HUES6 (cell line): ENCODE data around the gene DYNC1I2.
A peak's percentile ranks its signal among the peaks of the same experiment; 100 is the strongest.

Experiments
- H3K27ac ChIP-seq: 2 replicates; pipeline ENCODE4 v1.7.0; 2013; ENCODE audit warnings: low read depth, mild to moderate bottlenecking, low read length, inconsistent platforms
- H3K27me3 ChIP-seq: 2 replicates; pipeline ENCODE4 v1.6.1; 2013; ENCODE audit warnings: low read length; ENCODE audit not compliant: control insufficient read depth, insufficient read depth
- H3K36me3 ChIP-seq: 2 replicates; pipeline ENCODE4 v1.6.1; 2013; ENCODE audit warnings: low read length; ENCODE audit not compliant: control insufficient read depth, insufficient read depth
- H3K4me1 ChIP-seq: 2 replicates; pipeline ENCODE4 v1.6.1; 2013; ENCODE audit warnings: low read length; ENCODE audit not compliant: control insufficient read depth, insufficient read depth
- H3K4me3 ChIP-seq: 2 replicates; pipeline ENCODE4 v1.5.1; 2013; ENCODE audit warnings: low read depth, low read length
- H3K9ac ChIP-seq: one replicate; pipeline ENCODE4 v1.6.1; 2013; ENCODE audit warnings: mild to moderate bottlenecking, low read length
- H3K9me3 ChIP-seq: 2 replicates; pipeline ENCODE4 v1.6.1; 2013; ENCODE audit warnings: low read depth, low read length; ENCODE audit not compliant: control insufficient read depth, insufficient read depth

The DYNC1I2 gene

DNA sequence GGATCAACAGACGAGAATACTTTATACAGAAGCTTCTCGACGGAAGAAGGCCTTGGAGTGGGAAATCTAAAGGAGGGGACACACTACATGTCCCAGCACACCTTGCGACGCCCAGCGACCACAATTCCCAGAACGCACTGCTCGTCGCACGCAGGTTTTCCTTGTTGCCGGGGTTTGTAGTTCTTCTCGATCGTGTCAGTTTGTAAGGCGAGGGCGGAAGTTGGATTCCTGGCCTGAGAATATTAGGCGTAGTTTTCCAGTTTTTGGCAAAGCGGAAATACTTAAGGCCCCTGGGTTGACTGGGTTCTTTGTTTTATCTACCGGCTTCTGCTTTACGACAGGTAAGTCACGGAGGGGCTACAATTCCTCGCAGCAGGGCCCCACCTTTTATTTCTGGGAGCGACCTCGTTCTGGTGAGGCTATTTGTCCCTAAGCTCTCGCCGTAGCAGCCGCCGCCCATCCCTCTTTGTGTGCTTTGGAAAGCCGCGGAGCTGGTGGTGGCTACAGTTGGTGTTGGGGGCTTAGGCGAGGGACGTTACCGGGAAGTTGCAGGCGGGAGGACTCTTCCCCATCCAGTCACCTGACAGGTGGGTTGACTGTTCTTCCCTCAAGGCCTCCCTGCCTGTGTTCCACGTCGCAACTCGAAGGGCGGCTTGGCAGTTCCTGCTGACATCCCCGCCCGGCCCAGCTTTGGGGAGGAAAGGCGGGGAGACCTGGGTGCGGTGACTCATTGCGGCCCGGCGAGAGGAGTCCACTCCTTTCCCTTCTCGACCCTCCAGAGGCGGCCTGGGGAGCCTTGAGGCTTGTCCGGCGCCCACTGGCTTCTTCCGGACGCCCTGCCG, at the start of gene DYNC1I2:
Gene DYNC1I2 (plus strand): TSS at position 183 of the 842 bp plus-strand sequence. CDS start 2,687 bp downstream, outside the sequence.
- peaks cover 7% of the 10 kb centered on the region for H3K4me1 ChIP-seq
- no peaks in the 10 kb centered on the region for H3K9me3 ChIP-seq
- peak within 1 kb of the TSS; percentile 94 for H3K4me3 ChIP-seq
- H3K27ac ChIP-seq = peak within 1 kb of the TSS; percentile 70; the same call in 1 of the 2 replicates
- H3K27me3 ChIP-seq = no peaks in the 10 kb centered on the region
- H3K36me3 ChIP-seq = peaks cover 19% of the 10 kb centered on the region
- peak within 1 kb of the TSS; percentile 74 for H3K9ac ChIP-seq

GRCh38 chr2:171651667-171652415, 35.4 kb upstream of the DYNC1I2 start:
- H3K9me3 ChIP-seq = peaks cover 11% of the 10 kb centered on the region
- H3K27me3 ChIP-seq = no peaks in the 10 kb centered on the region
- H3K4me3 ChIP-seq = no peak overlapping the region
- H3K36me3 ChIP-seq = no peaks in the 10 kb centered on the region
- no peak overlapping the region for H3K27ac ChIP-seq
- no peak overlapping the region for H3K9ac ChIP-seq
- H3K4me1 ChIP-seq = no peaks in the 10 kb centered on the region

DNA sequence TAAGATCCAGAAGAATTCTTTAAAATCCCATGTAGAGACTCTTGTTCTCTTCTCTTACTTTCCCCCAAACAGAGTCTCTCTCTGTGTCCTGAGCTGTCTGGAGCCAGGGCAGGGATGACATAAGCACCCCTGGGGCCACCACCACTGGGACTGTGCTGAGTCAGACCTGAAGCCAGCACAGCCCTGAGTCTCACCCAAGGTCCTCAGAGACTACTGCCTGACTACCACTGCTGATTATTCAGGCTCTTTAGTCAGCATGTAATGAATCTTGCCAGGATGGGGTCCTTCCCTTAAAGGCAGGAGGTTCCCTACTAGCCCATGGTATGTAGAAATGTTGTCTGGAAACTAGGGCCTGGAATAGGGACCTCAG, 34.9 kb upstream of the DYNC1I2 start:
- Histone ChIP-seq H3K27me3 (no peaks in the 10 kb centered on the region), H3K27ac (no peak overlapping the region), H3K4me1 (no peaks in the 10 kb centered on the region), H3K9ac (no peak overlapping the region), H3K4me3 (no peak overlapping the region), H3K9me3 (peaks cover 7% of the 10 kb centered on the region), H3K36me3 (no peaks in the 10 kb centered on the region)

DNA sequence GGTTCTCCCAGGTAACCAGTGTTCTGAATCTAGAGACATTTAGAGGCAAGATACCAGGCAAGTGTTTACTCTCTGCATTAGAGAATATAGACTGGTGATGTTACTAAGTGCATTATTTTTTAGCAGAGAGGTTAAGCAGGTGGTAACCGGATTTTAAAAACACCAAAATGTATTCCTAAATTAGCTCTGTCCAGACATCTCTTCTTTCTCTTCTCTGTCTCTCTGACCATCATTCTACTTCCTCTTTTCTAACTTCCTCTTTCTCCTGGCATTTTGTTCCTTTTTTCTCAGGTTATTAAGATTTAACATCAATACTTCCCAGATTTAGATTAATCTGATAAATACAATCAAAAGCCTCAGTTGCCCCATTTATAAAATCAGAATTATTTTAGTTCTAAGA, 31.7 kb upstream of the DYNC1I2 start:
- Histone ChIP-seq H3K9ac (no peak overlapping the region), H3K9me3 (peaks cover 7% of the 10 kb centered on the region), H3K27ac (no peak overlapping the region), H3K36me3 (no peaks in the 10 kb centered on the region), H3K4me1 (no peaks in the 10 kb centered on the region), H3K4me3 (no peak overlapping the region), H3K27me3 (no peaks in the 10 kb centered on the region)

- H3K9ac ChIP-seq = no peak overlapping the region
- H3K27me3 ChIP-seq = no peaks in the 10 kb centered on the region
- H3K4me3 ChIP-seq = no peak overlapping the region
- H3K36me3 ChIP-seq = no peaks in the 10 kb centered on the region
- H3K9me3 ChIP-seq = no peaks in the 10 kb centered on the region
- H3K27ac ChIP-seq = no peak overlapping the region
- peaks cover 15% of the 10 kb centered on the region; the same call in 1 of the 2 replicates for H3K4me1 ChIP-seq
Observed at GRCh38 chr2:171667041-171667440, 20.2 kb upstream of the DYNC1I2 start.

GRCh38 chr2:171668183-171668582, 19.1 kb upstream of the DYNC1I2 start:
- Histone ChIP-seq H3K27me3 (no peaks in the 10 kb centered on the region), H3K9me3 (no peaks in the 10 kb centered on the region), H3K36me3 (no peaks in the 10 kb centered on the region), H3K4me3 (no peak overlapping the region), H3K27ac (no peak overlapping the region), H3K4me1 (peaks cover 15% of the 10 kb centered on the region; the same call in 1 of the 2 replicates), H3K9ac (no peak overlapping the region)

- H3K4me1 ChIP-seq = peaks cover 15% of the 10 kb centered on the region; the same call in 1 of the 2 replicates
- no peak overlapping the region for H3K27ac ChIP-seq
- H3K27me3 ChIP-seq = no peaks in the 10 kb centered on the region
- H3K9me3 ChIP-seq = no peaks in the 10 kb centered on the region
- H3K9ac ChIP-seq = no peak overlapping the region
- no peak overlapping the region for H3K4me3 ChIP-seq
- H3K36me3 ChIP-seq = no peaks in the 10 kb centered on the region
Observed at GRCh38 chr2:171669121-171669520, 18.1 kb upstream of the DYNC1I2 start.

DNA sequence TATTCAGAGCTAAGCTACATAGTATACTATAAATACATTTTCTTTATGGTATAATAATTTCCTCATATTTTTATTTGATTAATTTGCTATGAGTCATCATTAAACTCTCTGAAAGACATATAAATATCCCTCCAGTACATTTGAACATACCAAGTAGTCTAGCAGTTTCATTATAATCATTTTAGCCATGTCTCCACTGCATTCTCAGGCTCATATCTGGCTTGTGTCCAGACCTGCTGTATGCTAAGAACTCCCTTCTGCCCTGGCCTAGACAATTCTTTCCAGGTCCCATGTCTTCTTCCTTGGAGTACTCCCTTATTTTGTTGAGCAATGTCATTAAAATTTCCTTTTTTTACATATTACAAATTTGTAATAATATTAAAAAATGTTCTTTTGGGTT, 16.6 kb upstream of the DYNC1I2 start:
- Histone ChIP-seq H3K9ac (no peak overlapping the region), H3K4me3 (no peak overlapping the region), H3K27me3 (no peaks in the 10 kb centered on the region), H3K27ac (no peak overlapping the region), H3K36me3 (no peaks in the 10 kb centered on the region), H3K9me3 (no peaks in the 10 kb centered on the region), H3K4me1 (peaks cover 15% of the 10 kb centered on the region)

DNA sequence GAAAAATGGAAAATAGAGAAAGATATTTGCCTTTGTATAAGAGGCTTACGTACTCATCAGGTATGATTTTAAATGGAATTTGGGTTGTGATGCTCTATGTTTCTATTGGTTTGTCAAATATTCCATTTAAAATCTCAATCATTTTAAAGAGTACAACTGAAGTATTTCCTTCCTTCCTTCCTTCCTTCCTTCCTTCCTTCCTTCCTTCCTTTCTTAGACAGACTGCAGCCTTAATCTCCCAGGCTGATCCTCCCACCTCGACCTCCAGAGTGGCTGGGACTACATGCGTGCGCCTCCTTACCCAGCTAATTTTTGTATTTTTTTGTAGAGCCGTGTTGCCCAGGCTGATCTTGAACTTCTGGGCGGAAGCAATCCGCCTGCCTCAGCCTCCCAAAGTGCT, 15.4 kb upstream of the DYNC1I2 start:
- Histone ChIP-seq H3K9ac (no peak overlapping the region), H3K9me3 (no peaks in the 10 kb centered on the region), H3K4me1 (peaks cover 15% of the 10 kb centered on the region), H3K27me3 (no peaks in the 10 kb centered on the region), H3K4me3 (no peak overlapping the region), H3K27ac (no peak overlapping the region), H3K36me3 (no peaks in the 10 kb centered on the region)

GRCh38 chr2:171673905-171674304, 13.4 kb upstream of the DYNC1I2 start:
- H3K27me3 ChIP-seq = no peaks in the 10 kb centered on the region
- H3K4me1 ChIP-seq = no peaks in the 10 kb centered on the region; the same call in 1 of the 2 replicates
- H3K36me3 ChIP-seq = no peaks in the 10 kb centered on the region
- no peak overlapping the region for H3K9ac ChIP-seq
- no peaks in the 10 kb centered on the region for H3K9me3 ChIP-seq
- H3K27ac ChIP-seq = no peak overlapping the region
- no peak overlapping the region for H3K4me3 ChIP-seq

GRCh38 chr2:171675810-171676345, 11.4 kb upstream of the DYNC1I2 start:
- Histone ChIP-seq H3K9me3 (no peaks in the 10 kb centered on the region), H3K4me1 (no peaks in the 10 kb centered on the region; the same call in 1 of the 2 replicates), H3K4me3 (no peak overlapping the region), H3K36me3 (no peaks in the 10 kb centered on the region), H3K27me3 (no peaks in the 10 kb centered on the region), H3K9ac (no peak overlapping the region), H3K27ac (no peak overlapping the region)
